Activated CD4-positive, CD25-positive, alpha-beta regulatory T cell treated with anti-CD3 and anti-CD28 coated beads, Interleukin-2, amount 50 U/mL, for 16 hours (primary cell): ENCODE data around the gene ARHGDIB.

Experiments used
- DNase-seq: peaks from one replicate; pipeline ENCODE4 v3.0.0-alpha.2; 2020; ENCODE audit warnings: low read depth, low spot score

Gene ARHGDIB

DNA sequence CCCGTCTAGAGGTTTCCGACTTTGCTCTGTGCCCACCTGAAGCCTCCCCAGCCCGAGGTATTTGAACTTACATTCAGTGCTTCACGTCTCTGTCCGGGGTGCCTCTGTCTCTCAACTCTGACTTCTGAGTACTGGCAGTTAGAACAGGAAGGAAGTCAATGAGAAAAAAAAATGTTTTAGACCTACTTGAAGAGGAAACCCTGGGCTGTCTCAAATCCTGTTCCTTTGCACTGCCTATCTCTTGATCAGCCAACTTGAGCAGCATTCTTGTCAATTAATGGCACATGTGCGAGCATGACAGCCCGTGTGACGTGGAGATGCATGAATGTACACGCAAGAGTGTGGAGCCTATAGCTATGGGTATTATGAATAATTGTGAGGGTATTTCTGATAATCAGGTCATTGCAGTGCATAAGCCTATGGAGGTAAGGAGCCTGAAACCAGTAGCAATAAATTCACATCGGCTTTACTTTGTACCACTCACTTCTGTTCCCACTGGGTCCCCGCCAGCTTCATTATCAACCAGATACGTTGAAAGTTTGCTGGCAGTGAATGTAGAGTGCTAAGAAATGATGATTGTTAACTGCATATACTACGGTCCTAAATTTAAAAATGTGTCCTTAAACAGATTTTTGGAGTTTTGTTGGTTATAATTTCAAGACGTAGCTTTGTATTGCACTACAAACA is at the start of gene ARHGDIB:
Gene ARHGDIB, minus strand, starts transcription at position 136 of the 687 bp plus-strand sequence. CDS start 10,889 bp downstream, outside the sequence.
- peak; percentile 71 for DNase-seq

DNA sequence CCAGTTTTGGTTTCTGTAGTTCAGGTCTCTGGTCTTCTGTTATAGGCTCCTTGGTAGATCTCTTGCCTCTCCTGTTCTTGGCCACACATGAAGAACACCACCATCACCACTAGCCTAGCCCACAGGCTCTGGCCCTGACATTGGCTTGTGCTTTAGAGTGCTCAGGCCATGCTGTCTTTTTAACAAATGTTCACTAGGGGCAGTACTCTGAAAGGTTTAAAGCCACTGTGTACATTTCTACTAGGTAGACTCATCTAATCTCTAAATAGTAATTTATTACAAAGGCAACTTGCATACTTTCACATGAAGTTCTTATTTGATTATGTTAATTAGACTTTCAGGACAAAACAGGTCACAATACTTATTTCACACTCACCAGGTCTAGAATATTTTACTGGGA is 49.8 kb upstream of the ARHGDIB start:
- no peak for DNase-seq

DNA sequence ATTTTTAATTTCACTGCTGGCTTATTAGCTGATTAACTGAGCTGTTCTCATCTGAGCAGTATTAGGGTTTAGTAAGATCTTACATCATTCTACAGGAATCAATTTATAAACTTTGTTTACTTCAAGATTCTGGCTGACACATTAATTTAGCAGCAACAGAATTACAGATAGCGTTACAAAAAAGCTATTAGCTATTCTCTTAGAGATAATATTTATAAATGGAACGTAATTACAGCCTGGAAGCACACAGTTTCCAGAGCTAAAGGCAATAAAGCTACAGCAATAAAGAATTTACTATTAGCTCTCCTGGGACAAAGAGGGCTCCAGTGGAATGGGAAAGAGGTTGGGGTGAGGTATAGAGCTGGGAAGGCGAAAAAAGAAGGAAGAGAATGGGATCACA is 46.1 kb upstream of the ARHGDIB start:
- DNase-seq = no peak

DNA sequence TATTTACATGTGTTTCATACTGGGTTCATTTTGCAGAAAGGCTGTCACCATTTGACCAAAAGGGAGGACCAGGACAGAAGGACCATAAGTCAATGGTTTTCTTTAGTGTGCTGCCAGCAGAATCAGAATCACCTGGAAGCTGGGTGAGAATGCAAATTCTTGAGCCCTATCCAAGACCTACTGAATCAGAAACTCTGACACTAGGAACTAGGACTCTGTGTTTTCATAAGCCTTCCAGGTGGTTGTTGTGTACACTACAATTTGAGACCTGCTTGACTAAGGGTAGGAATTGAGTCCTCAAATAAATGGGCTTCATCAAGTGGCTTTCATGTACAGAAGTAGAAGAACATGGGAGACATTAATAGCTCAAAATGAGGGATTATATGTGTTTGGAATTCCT is 43.7 kb upstream of the ARHGDIB start:
- no peak for DNase-seq

DNA sequence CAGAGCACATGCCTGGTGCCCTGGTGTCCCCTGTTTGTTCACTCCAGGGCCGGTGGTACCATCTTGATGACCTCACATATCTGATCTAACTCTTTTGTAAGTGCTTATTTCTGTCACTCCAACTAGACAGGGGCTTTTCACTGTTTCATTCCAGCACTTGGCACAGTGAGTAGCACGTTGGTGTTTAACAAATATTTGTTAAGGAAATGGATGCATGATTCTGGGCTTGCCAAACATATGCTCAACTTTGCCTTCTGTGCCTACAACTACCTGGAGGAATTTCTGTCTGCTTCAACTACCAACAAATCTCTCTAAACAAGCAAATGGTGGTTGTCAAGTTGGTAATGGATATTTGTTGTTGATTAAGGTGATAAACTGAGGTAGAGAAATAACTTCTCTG is 43.0 kb upstream of the ARHGDIB start:
- no peak for DNase-seq

DNA sequence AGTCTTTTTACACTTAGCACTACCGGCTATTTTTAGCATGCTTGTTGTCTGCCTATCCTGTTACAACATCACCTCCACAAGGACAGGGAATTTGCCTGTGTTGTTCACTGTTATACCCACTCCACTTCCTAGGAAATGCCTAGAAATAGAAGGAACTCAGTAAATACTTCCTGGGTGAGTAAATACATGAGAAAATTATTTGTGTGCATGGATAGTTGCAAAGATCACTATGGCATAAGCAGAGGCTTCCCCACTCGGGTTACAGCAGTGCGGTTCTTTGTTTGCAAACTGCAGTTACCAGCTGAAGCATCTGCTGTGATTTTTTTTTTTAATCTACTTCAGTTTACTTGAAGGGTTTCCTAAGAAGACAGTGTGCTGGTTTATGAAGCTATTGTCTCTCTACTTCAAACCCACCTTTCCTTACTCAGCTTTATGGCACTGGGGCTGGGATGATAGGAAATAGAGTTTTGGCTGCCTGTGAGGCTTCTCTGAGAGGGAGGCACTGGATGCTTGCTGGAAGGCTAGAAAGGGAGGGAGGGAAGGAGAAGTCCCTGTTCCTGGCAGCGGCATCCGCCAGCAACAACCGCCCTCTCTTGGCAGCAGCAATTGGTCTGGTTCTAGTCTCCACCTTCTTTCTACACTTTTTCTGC is 40.5 kb upstream of the ARHGDIB start:
- no peak for DNase-seq

DNA sequence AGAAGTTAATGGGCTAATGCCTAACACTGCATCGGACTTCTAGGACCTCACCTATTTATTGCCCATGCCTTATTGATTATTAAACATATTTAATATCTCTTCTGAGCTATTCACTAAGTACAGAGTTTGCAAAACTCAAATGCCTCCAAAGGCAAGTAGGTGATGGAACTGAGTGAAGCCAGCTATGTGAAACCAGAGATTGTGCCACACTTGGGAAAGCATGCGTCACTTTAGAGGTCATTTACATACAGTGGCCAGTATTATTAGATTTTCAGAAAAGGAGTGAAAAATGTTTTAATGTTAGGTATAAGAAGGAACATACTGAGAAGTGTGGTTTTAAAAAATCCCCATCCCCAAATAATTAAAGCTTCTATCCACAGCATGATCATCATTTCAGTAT is 39.2 kb upstream of the ARHGDIB start:
- DNase-seq = no peak

DNA sequence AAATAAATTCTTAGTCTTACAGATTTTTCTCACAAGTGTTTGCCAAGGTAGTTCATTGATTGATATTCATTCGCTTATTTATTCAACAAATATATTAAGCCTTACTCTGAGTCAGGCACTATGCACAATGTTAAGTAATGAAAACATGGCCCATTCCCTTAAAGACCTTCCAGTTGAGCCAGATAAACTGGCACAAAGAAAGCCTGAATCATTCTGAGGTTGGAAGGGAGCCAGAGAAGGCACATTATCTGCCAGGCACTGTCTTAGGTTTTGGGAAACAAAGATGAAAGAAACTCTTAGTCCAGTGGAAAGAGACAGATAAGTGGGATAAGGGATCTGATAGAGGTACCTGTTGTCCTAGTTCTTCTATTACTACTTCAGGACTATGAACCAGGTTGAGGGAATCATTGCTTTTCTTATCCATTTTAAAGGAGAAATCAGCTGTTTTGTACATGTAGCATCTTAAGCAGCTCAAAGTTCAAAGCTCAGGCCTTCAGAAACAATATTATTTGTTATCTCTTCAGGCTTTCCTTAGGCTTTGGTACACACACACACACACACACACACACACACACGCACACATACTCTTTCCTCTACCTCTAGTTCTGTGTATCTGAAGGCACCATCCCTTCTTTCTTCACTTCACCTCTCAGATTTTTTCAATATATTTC is 38.4 kb upstream of the ARHGDIB start:
- no peak for DNase-seq

DNA sequence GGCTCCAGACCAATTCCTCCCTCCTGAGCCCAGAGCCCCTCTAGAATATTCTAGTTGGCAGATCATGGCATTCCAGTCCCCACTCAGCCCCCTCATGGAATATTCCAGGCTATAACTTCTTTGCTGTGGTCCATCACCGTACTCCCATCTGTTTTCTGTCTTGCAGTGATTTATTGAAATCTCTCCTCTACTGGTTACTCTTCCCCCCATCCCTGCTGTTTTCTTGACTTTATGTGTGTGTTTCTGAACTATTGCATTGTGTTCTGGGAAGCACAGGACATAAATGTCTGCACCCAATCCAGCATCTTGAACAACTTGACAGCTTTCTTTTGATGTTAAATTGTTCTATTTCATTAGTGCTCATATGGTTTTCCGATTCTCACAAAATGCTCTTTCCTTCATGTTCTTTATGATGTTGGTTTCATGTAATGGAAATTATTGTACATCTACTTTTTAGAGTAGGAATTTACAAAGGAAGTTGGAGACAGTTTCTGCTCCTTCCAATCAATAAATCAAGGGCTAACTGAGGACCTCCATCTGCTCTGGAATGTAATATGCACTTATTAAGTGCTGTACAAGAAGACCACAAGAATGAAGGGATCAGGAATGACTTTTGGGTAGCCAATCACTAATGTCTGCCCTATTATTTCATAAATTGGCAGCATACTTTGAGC is 37.8 kb upstream of the ARHGDIB start:
- DNase-seq = no peak

DNA sequence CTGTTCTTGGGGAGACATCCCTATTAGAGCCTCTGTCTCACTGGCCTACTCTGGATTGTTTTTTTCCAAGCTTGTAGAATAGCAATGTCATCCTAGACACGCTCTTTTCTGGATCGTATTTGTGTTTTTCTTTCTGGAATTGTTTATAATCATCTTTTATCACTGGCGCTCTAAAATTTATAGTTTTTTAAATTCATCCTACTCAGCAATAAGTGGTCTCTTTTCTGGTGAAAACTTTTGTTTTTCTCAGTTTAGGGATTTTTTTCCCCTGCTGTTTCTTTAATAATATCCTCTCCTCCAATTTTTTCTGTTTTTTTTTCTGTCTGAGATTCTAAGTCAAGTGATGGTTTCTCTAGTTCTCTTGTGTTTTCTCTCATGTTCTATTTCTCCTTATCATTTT is 36.6 kb upstream of the ARHGDIB start:
- DNase-seq = no peak

DNA sequence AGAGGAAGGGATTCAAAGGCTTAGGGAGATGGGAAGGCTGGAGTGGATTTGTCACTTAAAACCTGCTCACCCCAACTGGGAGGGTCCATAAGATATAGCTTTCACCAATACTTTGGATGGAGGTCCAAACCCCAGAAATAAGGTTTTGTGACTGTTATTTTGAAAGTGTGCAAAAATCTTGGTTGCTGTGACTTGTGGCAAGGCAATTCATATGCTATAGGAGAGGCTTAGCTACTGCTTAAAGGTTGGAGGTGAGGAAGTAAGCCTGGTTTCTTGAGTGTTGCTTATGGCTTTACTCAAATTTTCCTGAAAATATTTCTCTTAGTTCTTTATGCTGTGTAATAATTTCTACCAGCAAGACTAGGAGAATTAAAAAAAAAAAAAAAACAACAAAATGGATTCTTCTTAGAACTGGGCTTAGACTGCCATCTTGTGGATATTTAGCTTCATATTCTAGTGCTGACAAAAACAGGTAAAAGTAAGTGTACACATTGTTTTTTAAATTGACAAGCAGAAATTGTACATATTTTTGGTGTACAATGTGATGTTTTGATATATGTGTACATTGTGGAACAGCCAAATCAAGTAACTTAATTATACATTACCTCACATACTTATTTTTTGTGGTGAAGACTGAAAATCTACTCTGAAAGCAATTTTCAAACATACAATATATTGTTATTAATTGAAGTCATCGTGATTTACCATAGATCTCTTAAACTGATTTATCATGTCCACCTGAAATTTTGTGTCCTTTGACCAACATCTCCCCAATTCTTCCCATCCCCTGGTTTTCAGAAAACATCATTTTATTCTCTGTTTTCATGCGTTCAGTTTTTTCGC is 34.4 kb upstream of the ARHGDIB start:
- DNase-seq = no peak

DNA sequence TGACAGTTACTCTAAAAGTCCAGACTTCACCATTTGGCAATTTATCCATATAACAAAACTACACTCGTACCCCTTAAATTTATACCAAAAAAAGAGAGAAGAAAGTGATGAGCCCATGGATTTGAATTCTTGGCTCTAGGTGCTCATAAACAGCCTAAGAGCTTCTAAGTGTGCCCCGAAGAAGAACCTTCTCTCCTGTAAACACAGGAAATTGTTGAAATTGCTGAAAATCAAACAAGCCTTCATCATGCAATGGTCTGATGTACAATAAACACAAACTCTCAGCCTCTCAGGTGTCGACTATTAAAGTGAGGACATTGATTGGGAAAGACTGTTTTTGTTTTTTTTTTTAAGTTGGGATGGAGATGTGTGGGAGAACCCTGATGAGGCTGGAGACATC is 33.2 kb upstream of the ARHGDIB start:
- DNase-seq = no peak

DNA sequence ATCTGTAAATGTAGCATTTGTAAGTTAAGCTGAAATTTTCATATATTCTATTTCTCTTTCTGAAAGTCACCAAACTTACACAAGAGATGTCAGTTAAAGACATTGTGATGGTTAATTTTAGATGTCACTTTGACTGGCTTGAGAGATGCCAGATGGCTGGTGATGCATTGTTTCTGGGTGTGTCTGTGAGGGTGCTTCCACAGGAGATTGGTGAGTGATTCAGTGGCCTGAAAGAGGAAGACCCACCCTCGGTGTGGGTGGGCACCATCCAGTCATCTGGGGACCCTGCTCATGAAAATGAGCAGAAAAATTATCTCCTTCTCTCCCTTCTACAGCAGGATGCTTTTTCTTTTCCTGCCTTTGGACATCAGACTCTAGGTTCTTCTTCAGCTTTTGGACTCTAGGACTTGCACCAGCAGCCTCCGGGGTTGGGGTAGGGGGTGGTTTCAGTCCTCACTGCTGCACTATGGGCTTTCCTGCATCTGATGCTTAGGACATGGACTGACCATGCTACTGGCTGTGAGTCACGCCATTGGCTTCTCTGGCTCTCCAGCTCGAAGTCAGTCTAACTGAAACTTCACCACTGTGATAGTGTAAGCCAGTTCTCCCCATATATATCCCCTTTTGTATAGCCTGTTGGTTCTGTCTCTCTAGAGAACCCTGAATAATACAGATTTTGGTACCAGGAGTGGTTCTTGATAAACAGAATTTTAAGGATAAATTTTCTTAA is 32.3 kb upstream of the ARHGDIB start:
- no peak for DNase-seq

DNA sequence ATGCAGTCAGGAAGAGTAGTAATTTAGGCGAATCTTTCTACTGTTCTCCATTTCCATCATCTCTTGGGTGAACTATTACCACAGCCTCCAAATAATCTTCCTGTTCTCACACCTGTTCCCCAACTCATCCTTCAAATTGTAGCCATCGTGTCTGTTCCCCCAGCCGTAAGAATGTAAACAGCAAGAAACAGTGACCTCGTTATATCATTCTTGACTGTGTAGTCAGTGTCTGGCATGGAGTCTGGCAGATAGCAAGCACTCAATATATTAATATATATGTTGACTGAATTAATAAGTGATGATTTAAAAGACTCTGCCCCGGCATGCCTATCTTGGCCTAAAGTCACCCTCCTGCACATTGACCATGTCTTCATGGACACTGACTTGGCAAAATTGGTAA is 31.7 kb upstream of the ARHGDIB start:
- no peak for DNase-seq

DNA sequence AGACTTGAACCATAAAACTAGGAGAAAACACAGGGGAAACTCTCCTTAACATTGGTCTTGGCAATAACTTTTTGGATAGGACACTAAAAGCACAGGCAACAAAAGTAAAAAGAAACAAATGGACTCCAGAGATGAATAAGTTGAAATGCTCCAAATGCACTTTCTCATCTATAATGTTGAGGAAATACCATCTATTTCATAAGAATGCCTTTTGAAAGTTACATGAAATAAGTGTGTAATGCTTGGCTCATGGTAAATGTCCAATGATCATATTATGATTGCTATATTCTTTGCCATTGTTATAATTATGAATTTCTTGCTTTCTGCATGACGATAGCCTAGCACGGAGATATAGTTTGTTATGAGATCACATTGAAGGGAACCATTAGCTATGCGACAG is 31.3 kb upstream of the ARHGDIB start:
- DNase-seq = no peak

DNA sequence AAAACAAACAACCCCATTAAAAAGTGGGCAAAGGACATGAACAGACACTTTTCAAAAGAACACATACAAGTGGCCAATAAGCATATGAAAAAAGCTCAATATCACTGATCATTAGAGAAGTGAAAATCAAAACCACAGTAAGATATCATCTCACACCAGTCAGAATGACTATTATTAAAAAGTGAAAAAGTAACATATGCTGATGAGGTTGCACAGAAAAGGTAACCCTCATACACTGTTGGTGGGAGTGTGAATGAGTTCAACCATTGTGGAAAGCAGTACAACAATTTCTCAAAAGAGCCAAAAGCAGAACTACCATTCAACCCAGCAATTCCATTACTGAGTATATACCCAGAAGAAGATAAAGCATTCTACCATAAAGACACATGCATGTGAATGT is 29.7 kb upstream of the ARHGDIB start:
- DNase-seq = no peak

DNA sequence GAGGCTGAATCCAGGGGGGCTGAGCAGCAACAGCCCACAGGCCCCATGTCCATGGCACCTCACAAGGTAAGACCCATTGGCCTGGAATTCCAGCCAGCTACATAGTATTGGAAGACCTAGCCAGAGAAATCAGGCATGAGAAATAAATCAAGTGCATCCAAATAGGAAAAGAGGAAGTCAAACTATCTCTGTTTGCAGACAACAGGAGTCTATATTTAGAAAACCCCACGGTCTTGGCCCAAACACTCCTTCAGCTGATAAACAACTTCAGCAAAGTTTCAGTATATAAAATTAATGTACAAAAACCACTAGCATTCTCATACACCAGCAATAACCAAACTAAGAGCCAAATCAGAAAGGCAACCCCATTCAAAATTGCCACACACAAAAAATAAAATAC is 28.4 kb upstream of the ARHGDIB start:
- no peak for DNase-seq

DNA sequence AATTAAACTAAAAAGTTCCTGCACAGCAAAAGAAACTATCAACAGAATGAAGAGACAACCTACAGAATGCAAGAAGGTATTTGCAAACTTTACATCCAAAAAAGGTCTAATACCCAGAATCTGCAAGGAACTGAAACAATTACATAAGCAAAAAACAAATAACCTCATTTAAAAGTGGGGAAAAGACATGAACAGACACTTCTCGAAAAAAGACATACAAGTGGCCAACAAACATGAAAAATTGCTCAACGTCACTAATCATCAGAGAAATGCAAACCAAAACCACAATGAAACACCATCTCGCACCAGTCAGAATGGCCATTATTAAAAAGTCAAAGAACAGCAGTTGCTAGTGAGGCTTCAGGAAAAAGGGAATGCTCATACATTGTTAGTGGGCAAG is 26.6 kb upstream of the ARHGDIB start:
- no peak for DNase-seq

DNA sequence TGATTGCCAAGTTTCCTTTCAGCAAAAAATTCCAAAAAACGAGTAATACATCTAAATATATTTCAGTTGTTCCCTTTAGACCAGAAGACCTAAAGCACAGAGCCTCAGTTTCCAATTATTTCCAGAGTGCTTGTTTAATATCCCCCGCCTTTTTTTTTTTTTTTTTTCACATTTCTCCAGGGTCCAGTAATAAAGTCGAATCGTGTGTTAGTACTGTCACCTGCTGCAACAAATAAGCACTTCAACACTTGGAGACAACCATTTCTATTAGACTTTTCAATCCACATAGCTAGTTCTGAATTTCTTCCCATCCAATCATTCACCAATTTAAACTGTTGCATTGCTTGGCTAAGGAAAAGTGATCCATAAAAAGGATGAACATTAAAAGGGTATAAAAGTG is 25.0 kb upstream of the ARHGDIB start:
- no peak for DNase-seq

DNA sequence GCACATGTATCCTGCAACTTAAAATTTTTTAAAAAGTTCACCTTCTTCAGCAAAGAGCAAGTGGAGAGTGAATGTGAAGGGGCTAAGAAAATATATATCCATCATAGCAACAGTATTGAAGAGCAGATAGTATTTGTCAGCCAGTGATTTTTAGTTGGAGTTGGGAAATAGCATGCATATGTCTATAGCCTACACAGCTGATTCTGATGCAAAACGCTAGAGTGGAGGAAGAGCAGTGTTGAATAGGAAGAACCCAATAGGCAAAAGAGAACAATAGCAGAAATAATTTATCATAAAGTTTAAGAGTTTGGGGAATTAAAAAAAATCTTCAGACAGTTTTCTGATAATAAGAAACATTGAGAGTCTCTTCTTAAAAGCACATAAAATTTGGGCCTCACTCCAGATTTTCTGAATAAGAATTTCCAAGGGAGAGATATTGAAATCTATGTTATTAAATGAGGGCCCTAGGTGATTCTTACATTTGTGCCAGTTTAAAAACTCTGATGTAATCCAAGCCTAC is 23.4 kb upstream of the ARHGDIB start:
- DNase-seq = no peak

DNA sequence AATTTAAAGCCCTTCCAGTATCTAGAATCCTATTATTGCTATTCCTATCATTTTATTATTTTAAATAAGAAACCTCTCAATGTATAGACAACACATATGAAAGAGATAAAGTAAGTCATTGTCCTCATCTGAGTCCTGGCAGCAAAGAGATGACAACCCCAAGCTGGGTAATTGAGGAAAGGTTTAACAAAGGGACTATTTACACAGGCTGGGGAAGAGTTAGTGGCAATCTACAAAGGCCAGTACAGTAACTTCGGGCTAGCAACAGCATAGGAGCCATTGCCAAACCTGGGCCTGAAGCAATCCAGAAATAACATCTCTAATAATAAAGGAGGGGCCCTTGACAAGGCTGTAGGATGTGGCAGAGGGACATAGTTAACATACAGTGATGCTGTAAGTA is 22.6 kb upstream of the ARHGDIB start:
- DNase-seq = no peak
